OCI-M2 (cell line): Measurements from ENCODE around the gene TPSG1.
"Not testable (repeated sequence)": the region's sequence is repeated elsewhere in the genome, so short reads cannot be mapped to it uniquely, and the experiment has no call there.

ENCODE experiments used
- DNase-seq: peaks from one replicate; lab custom pipeline; 2025; ENCODE audit not compliant: unreplicated experiment; lab: John Stamatoyannopoulos, UW

TPSG1 gene

GRCh38 chr16:1232049-1232748 is 7.1 kb upstream of the TPSG1 start:
- DNase-seq = not testable (repeated sequence)

GRCh38 chr16:1231301-1231700 is 6.2 kb upstream of the TPSG1 start:
- DNase-seq = not testable (repeated sequence)

GRCh38 chr16:1230471-1231212 is 5.6 kb upstream of the TPSG1 start:
- not testable (repeated sequence) for DNase-seq

- not testable (repeated sequence) for DNase-seq
Observed at GRCh38 chr16:1230084-1230470, 5.0 kb upstream of the TPSG1 start, which contains the start of gene TPSB2. TPSB2 (minus strand) TSS chr16:1230184; CDS start chr16:1229951, 233 bp downstream.

- not testable (repeated sequence) for DNase-seq
Observed at GRCh38 chr16:1229476-1229875, 4.4 kb upstream of the TPSG1 start.

- DNase-seq = not testable (repeated sequence)
Observed at GRCh38 chr16:1228227-1228626, 3.2 kb upstream of the TPSG1 start.

GRCh38 chr16:1226692-1227091 is 1.6 kb upstream of the TPSG1 start:
- DNase-seq = not testable (repeated sequence)

- DNase-seq = not testable (repeated sequence)
Observed at GRCh38 chr16:1225728-1226311, 752 bp upstream of the TPSG1 start.

- DNase-seq = no peak
Observed at GRCh38 chr16:1224558-1224957, 510 bp downstream of the TPSG1 start.

GRCh38 chr16:1223355-1224214 is 1.5 kb downstream of the TPSG1 start:
- DNase-seq = no peak

- DNase-seq = no peak
Observed at GRCh38 chr16:1222553-1223354, 2.3 kb downstream of the TPSG1 start.

- no peak for DNase-seq
Observed at GRCh38 chr16:1221628-1222552, 3.2 kb downstream of the TPSG1 start.

GRCh38 chr16:1220841-1221627 is 4.0 kb downstream of the TPSG1 start:
- DNase-seq = no peak

GRCh38 chr16:1220098-1220728 is 4.9 kb downstream of the TPSG1 start:
- DNase-seq = no peak

GRCh38 chr16:1218930-1219611 is 6.0 kb downstream of the TPSG1 start:
- DNase-seq = no peak

GRCh38 chr16:1218061-1218929 is 6.8 kb downstream of the TPSG1 start:
- no peak for DNase-seq
